ENCODE measurements around the gene MYO7B. TPM values are rescaled to one million over a fixed set of nuclear protein-coding genes. Genes with fewer than 3 reads are reported as not detected.

The MYO7B gene
- total RNA-seq, 2 experiments from 2014 or later: 3.3 TPM; not detected in 1

- no peaks in the 10 kb centered on the region for H3K36me3 ChIP-seq (ENCODE audit: insufficient read depth, low read length)
- intact Hi-C loops (cut with micrococcal nuclease; ENCODE audit: unreplicated experiment): no loop called here
- H3K27ac ChIP-seq (ENCODE audit: low read depth, low read length, poor library complexity, severe bottlenecking): no peak overlapping the region
- H3K4me1 ChIP-seq (ENCODE audit: insufficient read depth, low read length, poor library complexity, severe bottlenecking): no peaks in the 10 kb centered on the region
- H3K9me3 ChIP-seq (ENCODE audit: low read length): no peaks in the 10 kb centered on the region
- no peak overlapping the region for H3K4me3 ChIP-seq (ENCODE audit: low read depth, low read length, poor library complexity, severe bottlenecking)
- ChIA-PET CTCF (ENCODE audit: unreplicated experiment) (no interaction called here), POLR2A (interaction anchor here (0.6 kb wide), 1 partner anchor 324 kb away, joined by 5 read pairs; no protein-coding TSS in a partner anchor)
- H3K79me2 ChIP-seq (ENCODE audit: insufficient read depth, low read depth, low read length): no peaks in the 10 kb centered on the region
- no peaks in the 10 kb centered on the region for H3K9me2 ChIP-seq (ENCODE audit: insufficient read depth, low read length)
- no peak overlapping the region for H3K4me2 ChIP-seq (ENCODE audit: low read length)
- no peak for DNase-seq (ENCODE audit: low spot score)
- H2AFZ ChIP-seq (ENCODE audit: low read length): no peak overlapping the region
- BruUV-seq (replicated peaks): no TSS peak
- no peaks in the 10 kb centered on the region for H4K20me1 ChIP-seq (ENCODE audit: insufficient read depth, low read length)
- no peak for TF ChIP-seq CTCF (conservative IDR thresholded peaks at IDR 0.05; ENCODE audit: low read length)
- TF ChIP-seq EZH2phosphoT487 (IDR thresholded peaks at IDR 0.05; ENCODE audit: borderline replicate concordance, low read depth, low read length): no peak
These were observed 23.4 kb downstream of the MYO7B start for GRCh38 chr2:127558911-127559310.

GRCh38 chr2:127559454-127559853 lies 24.0 kb downstream of the MYO7B start:
- no peak overlapping the region for H2AFZ ChIP-seq (ENCODE audit: low read length)
- BruUV-seq (replicated peaks): no TSS peak
- no peak for TF ChIP-seq EZH2phosphoT487 (IDR thresholded peaks at IDR 0.05; ENCODE audit: borderline replicate concordance, low read depth, low read length)
- no peak for TF ChIP-seq CTCF (conservative IDR thresholded peaks at IDR 0.05; ENCODE audit: low read length)
- POLR2A ChIA-PET: interaction anchor here (0.6 to 0.8 kb wide), 2 partner anchors 16 to 323 kb away, joined by 4 to 5 read pairs; no protein-coding TSS in a partner anchor
- H3K36me3 ChIP-seq (ENCODE audit: insufficient read depth, low read length): no peaks in the 10 kb centered on the region
- H3K4me3 ChIP-seq (ENCODE audit: low read depth, low read length, poor library complexity, severe bottlenecking): no peak overlapping the region
- H3K79me2 ChIP-seq (ENCODE audit: insufficient read depth, low read depth, low read length): no peaks in the 10 kb centered on the region
- no peaks in the 10 kb centered on the region for H3K9me2 ChIP-seq (ENCODE audit: insufficient read depth, low read length)
- H3K4me2 ChIP-seq (ENCODE audit: low read length): no peak overlapping the region
- CTCF ChIA-PET (ENCODE audit: unreplicated experiment): no interaction called here
- H4K20me1 ChIP-seq (ENCODE audit: insufficient read depth, low read length): no peaks in the 10 kb centered on the region
- H3K9me3 ChIP-seq (ENCODE audit: low read length): no peaks in the 10 kb centered on the region
- DNase-seq (ENCODE audit: low spot score): no peak
- intact Hi-C loops (cut with micrococcal nuclease; ENCODE audit: unreplicated experiment): no loop called here
- no peak overlapping the region for H3K27ac ChIP-seq (ENCODE audit: low read depth, low read length, poor library complexity, severe bottlenecking)
- no peaks in the 10 kb centered on the region for H3K4me1 ChIP-seq (ENCODE audit: insufficient read depth, low read length, poor library complexity, severe bottlenecking)

GRCh38 chr2:127560201-127560930 lies 24.9 kb downstream of the MYO7B start:
- no peak overlapping the region for H3K4me2 ChIP-seq (ENCODE audit: low read length)
- no peak for TF ChIP-seq CTCF (conservative IDR thresholded peaks at IDR 0.05; ENCODE audit: low read length)
- no peak for TF ChIP-seq EZH2phosphoT487 (IDR thresholded peaks at IDR 0.05; ENCODE audit: borderline replicate concordance, low read depth, low read length)
- no peak overlapping the region for H3K4me3 ChIP-seq (ENCODE audit: low read depth, low read length, poor library complexity, severe bottlenecking)
- H3K4me1 ChIP-seq (ENCODE audit: insufficient read depth, low read length, poor library complexity, severe bottlenecking): no peaks in the 10 kb centered on the region
- DNase-seq (ENCODE audit: low spot score): no peak
- POLR2A ChIA-PET: interaction anchor here (0.6 to 0.8 kb wide), 2 partner anchors 15 to 350 kb away, joined by 3 to 4 read pairs; no protein-coding TSS in a partner anchor
- no peaks in the 10 kb centered on the region for H4K20me1 ChIP-seq (ENCODE audit: insufficient read depth, low read length)
- H3K36me3 ChIP-seq (ENCODE audit: insufficient read depth, low read length): no peaks in the 10 kb centered on the region
- BruUV-seq (replicated peaks): no TSS peak
- no peak overlapping the region for H2AFZ ChIP-seq (ENCODE audit: low read length)
- no peaks in the 10 kb centered on the region for H3K9me2 ChIP-seq (ENCODE audit: insufficient read depth, low read length)
- no peak overlapping the region for H3K27ac ChIP-seq (ENCODE audit: low read depth, low read length, poor library complexity, severe bottlenecking)
- no peaks in the 10 kb centered on the region for H3K79me2 ChIP-seq (ENCODE audit: insufficient read depth, low read depth, low read length)
- intact Hi-C loops (cut with micrococcal nuclease; ENCODE audit: unreplicated experiment): no loop called here
- H3K9me3 ChIP-seq (ENCODE audit: low read length): no peaks in the 10 kb centered on the region
- CTCF ChIA-PET (ENCODE audit: unreplicated experiment): no interaction called here
